PC-3 (cell line): ENCODE data around the gene FIZ1.

Source experiments
- EZH2 ChIP-seq: fragments of 300-600 bp; sonication (generic); IDR thresholded peaks from one replicate; pipeline ENCODE4 v1.6.1; 2017; ENCODE audit warnings: antibody characterized with exemption, mild to moderate bottlenecking, low read length; ENCODE audit not compliant: unreplicated experiment
- EZH2phosphoT487 ChIP-seq: fragments of 300-600 bp; sonication (generic); IDR thresholded peaks from 2 replicates; pipeline ENCODE4 v1.6.1; 2018; ENCODE audit warnings: mild to moderate bottlenecking, antibody characterized with exemption, low read length, borderline replicate concordance
- TF ChIP-seq, protein P1 (sequence below): fragments of 300-600 bp; sonication (generic); conservative IDR thresholded peaks from 2 replicates; pipeline ENCODE4 v1.5.1; 2017; ENCODE audit warnings: antibody characterized with exemption, low read depth, mild to moderate bottlenecking, low read length

- TF ChIP-seq, protein P1, sequence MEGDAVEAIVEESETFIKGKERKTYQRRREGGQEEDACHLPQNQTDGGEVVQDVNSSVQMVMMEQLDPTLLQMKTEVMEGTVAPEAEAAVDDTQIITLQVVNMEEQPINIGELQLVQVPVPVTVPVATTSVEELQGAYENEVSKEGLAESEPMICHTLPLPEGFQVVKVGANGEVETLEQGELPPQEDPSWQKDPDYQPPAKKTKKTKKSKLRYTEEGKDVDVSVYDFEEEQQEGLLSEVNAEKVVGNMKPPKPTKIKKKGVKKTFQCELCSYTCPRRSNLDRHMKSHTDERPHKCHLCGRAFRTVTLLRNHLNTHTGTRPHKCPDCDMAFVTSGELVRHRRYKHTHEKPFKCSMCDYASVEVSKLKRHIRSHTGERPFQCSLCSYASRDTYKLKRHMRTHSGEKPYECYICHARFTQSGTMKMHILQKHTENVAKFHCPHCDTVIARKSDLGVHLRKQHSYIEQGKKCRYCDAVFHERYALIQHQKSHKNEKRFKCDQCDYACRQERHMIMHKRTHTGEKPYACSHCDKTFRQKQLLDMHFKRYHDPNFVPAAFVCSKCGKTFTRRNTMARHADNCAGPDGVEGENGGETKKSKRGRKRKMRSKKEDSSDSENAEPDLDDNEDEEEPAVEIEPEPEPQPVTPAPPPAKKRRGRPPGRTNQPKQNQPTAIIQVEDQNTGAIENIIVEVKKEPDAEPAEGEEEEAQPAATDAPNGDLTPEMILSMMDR = no peak
- no peak for TF ChIP-seq EZH2
- no peak for TF ChIP-seq EZH2phosphoT487
These were observed 36.0 kb downstream of the FIZ1 start for GRCh38 chr19:55563261-55563690.
